Esophagus muscularis mucosa (tissue), 4 donors: ENCODE data around the gene DAAM1. TPM values are rescaled to one million over a fixed set of nuclear protein-coding genes. Genes with fewer than 3 reads are reported as not detected.
A peak's percentile ranks its signal among the peaks of the same experiment; 100 is the strongest.

Experiments used
- DNase-seq: peaks from one replicate; pipeline ENCODE4 v3.0.0-alpha.2; 2017; ENCODE audit errors: extremely low spot score
- H3K27ac ChIP-seq, 4 donors: fragments of 200-600 bp; sonication (generic); replicated peaks in 1 of 4; 1 replicate in 3 of 4; 2 replicates in 1 of 4; pipeline ENCODE4 v1.5.1; 2016 to 2019; ENCODE audit warnings: mild to moderate bottlenecking in 1 of 4
- H3K27me3 ChIP-seq, 4 donors: fragments of 200-600 bp; sonication (generic); one replicate each; pipeline versions ENCODE4 v1.5.1 to v1.6.0; 2016 to 2019
- H3K36me3 ChIP-seq, 4 donors: fragments of 200-600 bp; sonication (generic); one replicate each; pipeline ENCODE4 v1.5.1; 2016 to 2019
- H3K4me1 ChIP-seq, 4 donors: fragments of 200-600 bp; sonication (generic); one replicate each; pipeline ENCODE4 v1.5.1; 2016 to 2019
- H3K4me3 ChIP-seq, 4 donors: fragments of 200-600 bp; sonication (generic); 1 replicate in 2 of 4; 2 replicates in 2 of 4; pipeline ENCODE4 v1.5.1; 2016 to 2019; ENCODE audit warnings: mild to moderate bottlenecking in 4 of 4, moderate library complexity in 1 of 4
- H3K9me3 ChIP-seq, 4 donors: fragments of 200-600 bp; sonication (generic); 1 replicate in 3 of 4; 2 replicates in 1 of 4; pipeline ENCODE4 v1.5.1; 2016 to 2019
- EP300 ChIP-seq: sonication (generic); formaldehyde crosslinking; IDR thresholded peaks from one replicate; pipeline ENCODE4 v1.6.1; 2017; ENCODE audit warnings: antibody characterized with exemption
- POLR2A ChIP-seq: fragments of 450-650 bp; IDR thresholded peaks from one replicate; pipeline ENCODE4 v1.6.1; 2017; ENCODE audit warnings: antibody characterized with exemption, moderate library complexity, mild to moderate bottlenecking, low read depth
- POLR2AphosphoS5 ChIP-seq, 2 donors: sonication (generic); formaldehyde crosslinking; IDR thresholded peaks; one replicate each; pipeline ENCODE4 v1.6.1; 2017; ENCODE audit warnings: antibody characterized with exemption in 2 of 2
- WGBS: methylation state at CpG from one replicate; pipeline ENCODE4 v1.1.5; 2018; 5-methylcytosine and 5-hydroxymethylcytosine counted together
- intact Hi-C: fragments of 100-400 bp; cut with DNase I; formaldehyde crosslinking; loops from one replicate; pipeline ENCODE4 v1.15.1; 2023
- total RNA-seq, 4 donors: library from RNA; depleted of rRNA; stranded (reverse); fragments of >200 nt; gene quantifications; one replicate each; pipeline versions ENCODE4 v1.1.0 to v1.2.1, GENCODE V29; 2016
- TF ChIP-seq, protein P1 (sequence below), 3 experiments: fragments of 200-600 bp in 2 of 3; fragments of 450-650 bp in 1 of 3; sonication (generic) in 2 of 3; IDR thresholded peaks; one replicate each; pipeline ENCODE4 v1.5.1; 2017 to 2019; ENCODE audit warnings: antibody characterized with exemption in 3 of 3, mild to moderate bottlenecking in 2 of 3, moderate library complexity in 1 of 3

DAAM1 gene
- total RNA-seq, 4 donors from 2014 or later, result 64.3 to 110 (median 72.5) TPM

- Histone ChIP-seq H3K4me3 (no peak overlapping the region), H3K9me3 (no peaks in the 10 kb centered on the region), H3K27ac (peak overlapping the region in 2 of 4 donors; percentile 13 to 32), H3K4me1 (peaks cover 16 to 88% (median 80%) of the 10 kb centered on the region in 4 donors), H3K36me3 (peaks cover 4 to 41% (median 24%) of the 10 kb centered on the region in 4 donors), H3K27me3 (no peaks in the 10 kb centered on the region)
- 87% methylated on average over 3 of the region's 3 CpGs for WGBS
- TF ChIP-seq POLR2A (no peak), POLR2AphosphoS5 (IDR thresholded peaks at IDR 0.05) (no peak), EP300 (no peak)
- TF ChIP-seq, protein P1, sequence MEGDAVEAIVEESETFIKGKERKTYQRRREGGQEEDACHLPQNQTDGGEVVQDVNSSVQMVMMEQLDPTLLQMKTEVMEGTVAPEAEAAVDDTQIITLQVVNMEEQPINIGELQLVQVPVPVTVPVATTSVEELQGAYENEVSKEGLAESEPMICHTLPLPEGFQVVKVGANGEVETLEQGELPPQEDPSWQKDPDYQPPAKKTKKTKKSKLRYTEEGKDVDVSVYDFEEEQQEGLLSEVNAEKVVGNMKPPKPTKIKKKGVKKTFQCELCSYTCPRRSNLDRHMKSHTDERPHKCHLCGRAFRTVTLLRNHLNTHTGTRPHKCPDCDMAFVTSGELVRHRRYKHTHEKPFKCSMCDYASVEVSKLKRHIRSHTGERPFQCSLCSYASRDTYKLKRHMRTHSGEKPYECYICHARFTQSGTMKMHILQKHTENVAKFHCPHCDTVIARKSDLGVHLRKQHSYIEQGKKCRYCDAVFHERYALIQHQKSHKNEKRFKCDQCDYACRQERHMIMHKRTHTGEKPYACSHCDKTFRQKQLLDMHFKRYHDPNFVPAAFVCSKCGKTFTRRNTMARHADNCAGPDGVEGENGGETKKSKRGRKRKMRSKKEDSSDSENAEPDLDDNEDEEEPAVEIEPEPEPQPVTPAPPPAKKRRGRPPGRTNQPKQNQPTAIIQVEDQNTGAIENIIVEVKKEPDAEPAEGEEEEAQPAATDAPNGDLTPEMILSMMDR (IDR thresholded peaks at IDR 0.05), result no peak
- intact Hi-C loops, result no loop called here
- DNase-seq, result no peak
These were observed 81.0 kb downstream of the DAAM1 start for GRCh38 chr14:59269466-59269865.

- 84% methylated on average over 2 of the region's 2 CpGs for WGBS
- peaks cover 0 to 24% (median 14%) of the 10 kb centered on the region in 4 donors for H3K36me3 ChIP-seq
- intact Hi-C loops, result loop anchor here (10.0 kb wide), 1 partner anchor 154 kb away; no protein-coding TSS in a partner anchor
- H3K4me1 ChIP-seq, result peaks cover 34 to 90% (median 84%) of the 10 kb centered on the region in 4 donors
- no peaks in the 10 kb centered on the region for H3K27me3 ChIP-seq
- no peaks in the 10 kb centered on the region for H3K9me3 ChIP-seq
- peak overlapping the region; percentile 5 to 80 (median 61) for H3K27ac ChIP-seq
- no peak for DNase-seq
- H3K4me3 ChIP-seq, result no peak overlapping the region
- TF ChIP-seq POLR2A (no peak), EP300 (no peak), POLR2AphosphoS5 (IDR thresholded peaks at IDR 0.05) (no peak)
- TF ChIP-seq, protein P1 (IDR thresholded peaks at IDR 0.05), result no peak
These were observed 82.8 kb downstream of the DAAM1 start for GRCh38 chr14:59271256-59271655.

GRCh38 chr14:59271734-59272133, 83.3 kb downstream of the DAAM1 start:
- WGBS, result 50% methylated on average over 4 of the region's 4 CpGs
- no peak for TF ChIP-seq POLR2AphosphoS5 (IDR thresholded peaks at IDR 0.05)
- TF ChIP-seq, protein P1 (IDR thresholded peaks at IDR 0.05), result no peak
- H3K4me1 ChIP-seq, result peaks cover 36 to 89% (median 83%) of the 10 kb centered on the region in 4 donors
- H3K27me3 ChIP-seq, result no peaks in the 10 kb centered on the region
- H3K9me3 ChIP-seq, result no peaks in the 10 kb centered on the region
- H3K27ac ChIP-seq, result peak overlapping the region; percentile 5 to 80 (median 61)
- H3K4me3 ChIP-seq, result no peak overlapping the region
- DNase-seq, result no peak
- H3K36me3 ChIP-seq, result peaks cover 0 to 19% (median 11%) of the 10 kb centered on the region in 4 donors
- intact Hi-C loops, result loop anchor here (10.0 kb wide), 1 partner anchor 153 kb away; no protein-coding TSS in a partner anchor

- peak overlapping the region; percentile 2 to 80 (median 61) for H3K27ac ChIP-seq
- DNase-seq, result no peak
- intact Hi-C loops, result loop anchor here (10.0 kb wide), 1 partner anchor 152 kb away; no protein-coding TSS in a partner anchor
- H3K27me3 ChIP-seq, result no peaks in the 10 kb centered on the region
- H3K36me3 ChIP-seq, result peaks cover 0 to 13% (median 8%) of the 10 kb centered on the region in 4 donors
- H3K4me1 ChIP-seq, result peaks cover 36 to 88% (median 85%) of the 10 kb centered on the region in 4 donors
- no peak overlapping the region for H3K4me3 ChIP-seq
- TF ChIP-seq POLR2AphosphoS5 (IDR thresholded peaks at IDR 0.05) (no peak), POLR2A (no peak), EP300 (no peak)
- TF ChIP-seq, protein P1 (IDR thresholded peaks at IDR 0.05), result no peak
- no peaks in the 10 kb centered on the region for H3K9me3 ChIP-seq
These were observed 84.2 kb downstream of the DAAM1 start for GRCh38 chr14:59272633-59273032.

DNA sequence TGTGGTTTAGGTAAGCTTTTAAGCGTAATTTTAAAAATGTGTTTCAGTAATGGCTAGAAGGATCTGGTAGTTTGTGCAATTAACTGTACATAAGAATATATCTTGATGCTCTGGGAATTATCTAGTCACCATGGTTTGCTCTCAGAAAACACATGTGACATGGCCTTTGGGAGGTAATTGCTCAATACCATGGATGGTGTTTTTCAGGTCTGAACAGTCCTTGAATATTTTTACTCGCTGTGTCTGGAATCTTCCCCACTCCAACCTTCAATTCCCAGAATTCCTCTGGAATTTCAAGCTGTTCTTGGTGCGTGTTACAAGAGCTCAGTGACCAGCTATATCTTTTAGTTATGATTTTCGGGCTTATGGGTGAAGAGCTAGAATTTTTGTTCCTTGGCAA, 85.3 kb downstream of the DAAM1 start:
- H3K4me3 ChIP-seq, result no peak overlapping the region
- no peak for DNase-seq
- 87% methylated on average over 4 of the region's 4 CpGs for WGBS
- H3K9me3 ChIP-seq, result no peaks in the 10 kb centered on the region
- no peak for TF ChIP-seq EP300
- TF ChIP-seq, protein P1 (IDR thresholded peaks at IDR 0.05), result no peak
- no peak for TF ChIP-seq POLR2A
- no peak for TF ChIP-seq POLR2AphosphoS5 (IDR thresholded peaks at IDR 0.05)
- H3K27me3 ChIP-seq, result no peaks in the 10 kb centered on the region
- peaks cover 36 to 93% (median 91%) of the 10 kb centered on the region in 4 donors for H3K4me1 ChIP-seq
- H3K36me3 ChIP-seq, result peaks cover 0 to 11% (median 7%) of the 10 kb centered on the region in 4 donors
- intact Hi-C loops, result loop anchor here (10.0 kb wide), 1 partner anchor 151 kb away; no protein-coding TSS in a partner anchor
- peak overlapping the region in 3 of 4 donors; percentile 60 to 80 (median 62) for H3K27ac ChIP-seq
